RWPE2 (cell line): ENCODE measurements around the gene FZR1.

Source experiments
- ATAC-seq: fragments of 200-7000 bp; cut with Tn5 transposase; 3 replicates; pipeline ENCODE4 v1.9.1; 2021; ENCODE audit warnings: low read depth
- DNase-seq: peaks from one replicate; pipeline ENCODE4 v3.0.0-alpha.2; 2020; ENCODE audit warnings: low spot score
- H3K27ac ChIP-seq: fragments of 450-650 bp; 2 replicates; pipeline ENCODE4 v1.5.1; 2017; ENCODE audit warnings: mild to moderate bottlenecking; ENCODE audit not compliant: poor library complexity, severe bottlenecking
- H3K27me3 ChIP-seq: fragments of 250-450 bp; sonication (Bioruptor Pico); 2 replicates; pipeline ENCODE4 v1.5.1; 2021; ENCODE audit warnings: mild to moderate bottlenecking, moderate library complexity; ENCODE audit not compliant: insufficient read depth, poor library complexity, severe bottlenecking
- H3K36me3 ChIP-seq: fragments of 250-450 bp; sonication (Bioruptor Pico); 2 replicates; pipeline ENCODE4 v1.5.1; 2020; ENCODE audit warnings: low read depth, mild to moderate bottlenecking, moderate library complexity
- H3K4me1 ChIP-seq: fragments of 250-450 bp; sonication (Bioruptor Pico); 2 replicates; pipeline ENCODE4 v1.5.1; 2021; ENCODE audit warnings: mild to moderate bottlenecking, moderate library complexity; ENCODE audit not compliant: insufficient read depth, poor library complexity, severe bottlenecking
- H3K4me3 ChIP-seq: fragments of 250-450 bp; sonication (Bioruptor Pico); 2 replicates; pipeline ENCODE4 v1.5.1; 2021; ENCODE audit warnings: mild to moderate bottlenecking, moderate library complexity; ENCODE audit not compliant: severe bottlenecking
- H3K9me3 ChIP-seq: fragments of 250-450 bp; sonication (Bioruptor Pico); 2 replicates; pipeline ENCODE4 v1.5.1; 2021; ENCODE audit warnings: mild to moderate bottlenecking, moderate library complexity; ENCODE audit not compliant: severe bottlenecking
- TF ChIP-seq, protein P1 (sequence below): fragments of 450-650 bp; IDR thresholded peaks from one replicate; pipeline ENCODE4 v1.5.1; 2017; ENCODE audit warnings: mild to moderate bottlenecking, moderate library complexity; ENCODE audit not compliant: poor library complexity, severe bottlenecking

Gene FZR1

DNA sequence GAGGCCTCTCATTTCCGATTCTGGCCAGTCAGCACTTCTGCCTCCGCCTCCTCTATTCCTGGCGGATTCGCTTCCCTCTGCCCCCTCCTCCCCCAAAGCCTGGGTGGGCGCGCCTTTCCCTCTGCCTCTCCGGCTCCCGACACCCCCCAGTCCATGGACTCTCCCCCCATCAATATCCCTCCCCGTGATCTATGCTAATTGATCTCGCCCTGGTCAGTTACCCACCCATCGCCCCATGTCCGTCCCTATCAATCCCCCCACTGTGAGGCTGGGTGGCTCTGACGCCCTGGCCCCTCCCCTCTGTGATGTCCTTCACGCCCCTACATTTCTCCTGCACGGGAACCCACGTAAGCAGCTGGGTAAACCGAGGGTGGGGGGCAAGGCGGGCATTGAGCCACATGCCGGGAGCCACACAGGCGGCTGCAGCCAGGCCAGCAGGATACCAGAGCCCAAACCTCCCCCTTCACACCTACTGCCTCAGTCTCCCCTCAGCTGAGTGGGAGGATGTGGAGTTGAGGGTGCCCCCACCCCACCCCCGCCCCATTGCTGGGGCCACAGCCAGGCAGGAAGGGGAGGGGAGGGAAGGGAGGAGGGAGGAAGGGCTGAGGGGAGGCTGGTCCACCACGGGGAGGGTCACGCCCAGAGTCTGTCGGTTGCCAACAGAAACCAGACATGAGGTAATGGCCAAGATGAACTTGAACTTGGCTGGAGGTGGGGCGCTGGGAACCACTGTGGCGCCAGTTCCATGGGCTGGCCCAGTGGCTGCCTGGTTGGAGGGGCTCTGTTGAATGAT lies 46.8 kb upstream of the FZR1 start:
- DNase-seq (no peak), ATAC-seq (peak; percentile 37; the same call in 1 of the 3 replicates)
- Histone ChIP-seq H3K9me3 (no peaks in the 10 kb centered on the region), H3K27me3 (no peaks in the 10 kb centered on the region), H3K4me3 (no peak overlapping the region), H3K27ac (no peak overlapping the region), H3K36me3 (peaks cover 44% of the 10 kb centered on the region), H3K4me1 (no peaks in the 10 kb centered on the region)
- TF ChIP-seq, protein P1, sequence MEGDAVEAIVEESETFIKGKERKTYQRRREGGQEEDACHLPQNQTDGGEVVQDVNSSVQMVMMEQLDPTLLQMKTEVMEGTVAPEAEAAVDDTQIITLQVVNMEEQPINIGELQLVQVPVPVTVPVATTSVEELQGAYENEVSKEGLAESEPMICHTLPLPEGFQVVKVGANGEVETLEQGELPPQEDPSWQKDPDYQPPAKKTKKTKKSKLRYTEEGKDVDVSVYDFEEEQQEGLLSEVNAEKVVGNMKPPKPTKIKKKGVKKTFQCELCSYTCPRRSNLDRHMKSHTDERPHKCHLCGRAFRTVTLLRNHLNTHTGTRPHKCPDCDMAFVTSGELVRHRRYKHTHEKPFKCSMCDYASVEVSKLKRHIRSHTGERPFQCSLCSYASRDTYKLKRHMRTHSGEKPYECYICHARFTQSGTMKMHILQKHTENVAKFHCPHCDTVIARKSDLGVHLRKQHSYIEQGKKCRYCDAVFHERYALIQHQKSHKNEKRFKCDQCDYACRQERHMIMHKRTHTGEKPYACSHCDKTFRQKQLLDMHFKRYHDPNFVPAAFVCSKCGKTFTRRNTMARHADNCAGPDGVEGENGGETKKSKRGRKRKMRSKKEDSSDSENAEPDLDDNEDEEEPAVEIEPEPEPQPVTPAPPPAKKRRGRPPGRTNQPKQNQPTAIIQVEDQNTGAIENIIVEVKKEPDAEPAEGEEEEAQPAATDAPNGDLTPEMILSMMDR = no peak

DNA sequence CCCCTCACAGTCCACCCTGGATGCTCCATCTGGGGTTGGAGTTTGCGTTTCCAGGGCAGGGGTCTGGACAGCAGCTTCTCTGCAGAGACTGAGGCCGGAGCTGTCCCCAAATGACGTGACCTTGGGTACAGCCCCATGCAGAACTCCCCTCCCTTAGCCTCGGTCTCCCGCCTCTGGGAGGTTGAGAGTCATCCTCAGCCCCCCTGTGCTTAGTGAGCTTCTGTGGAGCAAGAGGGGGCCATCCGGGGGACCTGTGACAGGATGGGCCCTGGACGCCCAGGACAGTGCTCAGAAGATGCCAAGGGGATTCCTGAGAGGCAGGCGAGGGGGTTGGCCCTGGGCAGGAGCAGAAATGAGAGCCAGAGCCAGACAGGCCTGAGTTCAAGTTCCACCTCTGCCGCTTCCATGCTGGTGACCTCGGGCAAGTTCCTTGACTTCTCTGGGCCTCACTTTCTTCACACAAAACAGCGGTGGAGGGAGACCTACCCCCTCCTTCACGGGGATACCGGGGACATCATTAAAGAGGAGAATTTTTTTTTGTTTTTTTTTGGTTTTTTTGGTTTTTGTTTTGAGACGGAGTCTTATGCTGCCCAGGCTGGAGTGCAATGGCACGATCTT lies 46.0 kb upstream of the FZR1 start:
- Histone ChIP-seq H3K27ac (no peak overlapping the region), H3K27me3 (no peaks in the 10 kb centered on the region), H3K4me1 (no peaks in the 10 kb centered on the region), H3K4me3 (no peak overlapping the region), H3K9me3 (no peaks in the 10 kb centered on the region), H3K36me3 (peaks cover 37% of the 10 kb centered on the region)
- DNase-seq (no peak), ATAC-seq (no peak)
- TF ChIP-seq, protein P1 = no peak

DNA sequence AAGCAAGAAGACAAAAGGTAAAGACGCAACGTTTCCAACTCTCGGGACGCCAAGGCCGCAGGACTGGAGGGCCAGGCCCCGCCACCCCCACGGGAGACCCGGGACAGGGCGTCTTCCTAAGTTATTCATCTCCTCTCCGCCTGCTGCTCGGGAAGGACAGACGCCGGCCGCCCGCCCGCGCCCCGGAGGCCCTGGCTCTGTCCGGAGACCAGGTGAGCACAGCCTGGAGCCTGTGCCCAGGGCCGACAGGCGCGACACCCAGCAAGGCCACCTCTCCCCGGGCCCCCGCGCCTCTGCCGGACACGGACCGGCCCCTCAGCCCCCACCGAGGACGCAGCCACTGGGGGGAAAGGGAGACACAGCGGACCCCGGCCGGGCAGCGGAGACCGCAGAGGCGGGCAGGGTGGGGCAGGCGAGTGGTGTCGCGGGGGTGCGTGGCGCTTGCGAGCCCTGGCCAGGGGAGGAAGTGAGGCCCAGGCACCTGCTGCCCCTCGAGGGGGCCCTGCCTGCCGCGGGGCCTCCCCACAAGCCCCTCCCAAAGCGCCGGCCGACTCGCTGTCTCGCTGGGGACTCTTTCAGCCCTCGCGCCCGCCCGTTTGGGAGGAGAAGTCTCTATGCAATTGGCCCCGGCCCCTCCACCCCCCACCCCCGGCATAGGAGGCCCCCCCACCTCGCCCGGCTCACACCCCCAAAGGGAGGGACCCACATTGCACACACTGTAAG lies 43.0 kb upstream of the FZR1 start:
- Histone ChIP-seq H3K36me3 (peaks cover 27% of the 10 kb centered on the region), H3K27me3 (no peaks in the 10 kb centered on the region), H3K9me3 (no peaks in the 10 kb centered on the region), H3K4me1 (no peaks in the 10 kb centered on the region), H3K4me3 (no peak overlapping the region), H3K27ac (no peak overlapping the region)
- DNase-seq (no peak), ATAC-seq (no peak)
- TF ChIP-seq, protein P1 = no peak

DNA sequence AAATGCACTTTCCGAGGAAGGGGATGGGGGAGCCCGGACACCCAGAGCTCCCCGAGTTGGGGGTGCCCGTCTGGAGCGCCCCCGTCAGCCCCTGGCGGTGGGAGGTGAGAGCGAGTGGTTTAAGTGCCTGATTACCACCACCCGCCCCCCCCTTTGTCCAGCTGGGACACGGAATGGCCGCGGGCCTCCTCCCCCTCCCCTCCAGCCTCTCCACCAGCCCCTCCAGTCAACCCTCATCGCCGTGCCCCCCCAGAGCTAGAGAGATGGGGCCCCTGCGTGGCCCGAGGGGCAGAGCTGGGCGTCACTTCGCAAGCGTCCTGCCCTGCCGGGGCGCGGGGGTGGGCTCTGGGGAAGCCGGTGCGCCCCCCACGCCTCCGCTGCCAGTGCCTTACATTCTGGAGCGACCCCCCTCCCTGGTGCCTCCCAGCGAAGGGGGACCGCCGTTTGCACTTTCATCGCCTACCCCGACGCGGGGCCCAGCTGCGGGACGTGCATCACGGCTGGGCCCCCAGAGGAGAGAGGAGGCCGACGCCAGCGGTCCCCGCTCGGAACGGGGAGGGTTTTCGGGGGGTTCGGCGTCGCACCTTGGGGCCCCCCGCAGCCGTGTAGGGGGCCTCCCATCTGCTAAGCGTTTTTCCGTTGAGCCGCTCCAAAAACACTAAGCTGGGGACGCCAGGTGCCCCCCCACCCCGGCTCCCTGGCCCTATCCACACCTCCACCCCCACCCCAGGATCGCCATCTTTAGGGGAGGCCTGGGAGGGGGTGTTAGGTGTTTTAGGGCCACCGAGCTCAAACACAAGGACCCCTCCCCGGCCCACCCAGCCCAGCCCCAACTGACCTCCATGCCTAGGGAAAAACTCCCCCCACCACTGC lies 42.2 kb upstream of the FZR1 start:
- ATAC-seq (no peak), DNase-seq (no peak)
- Histone ChIP-seq H3K27ac (no peak overlapping the region), H3K27me3 (no peaks in the 10 kb centered on the region), H3K36me3 (peaks cover 27% of the 10 kb centered on the region), H3K9me3 (no peaks in the 10 kb centered on the region), H3K4me3 (no peak overlapping the region), H3K4me1 (no peaks in the 10 kb centered on the region)
- TF ChIP-seq, protein P1 = no peak
